ENCODE data around the gene TOLLIP.

TOLLIP gene

GRCh38 chr11:1229471-1230120 lies 79.8 kb downstream of the TOLLIP start:
- DNase-seq: no peak

GRCh38 chr11:1228921-1229451 lies 80.4 kb downstream of the TOLLIP start:
- no peak for DNase-seq

DNA sequence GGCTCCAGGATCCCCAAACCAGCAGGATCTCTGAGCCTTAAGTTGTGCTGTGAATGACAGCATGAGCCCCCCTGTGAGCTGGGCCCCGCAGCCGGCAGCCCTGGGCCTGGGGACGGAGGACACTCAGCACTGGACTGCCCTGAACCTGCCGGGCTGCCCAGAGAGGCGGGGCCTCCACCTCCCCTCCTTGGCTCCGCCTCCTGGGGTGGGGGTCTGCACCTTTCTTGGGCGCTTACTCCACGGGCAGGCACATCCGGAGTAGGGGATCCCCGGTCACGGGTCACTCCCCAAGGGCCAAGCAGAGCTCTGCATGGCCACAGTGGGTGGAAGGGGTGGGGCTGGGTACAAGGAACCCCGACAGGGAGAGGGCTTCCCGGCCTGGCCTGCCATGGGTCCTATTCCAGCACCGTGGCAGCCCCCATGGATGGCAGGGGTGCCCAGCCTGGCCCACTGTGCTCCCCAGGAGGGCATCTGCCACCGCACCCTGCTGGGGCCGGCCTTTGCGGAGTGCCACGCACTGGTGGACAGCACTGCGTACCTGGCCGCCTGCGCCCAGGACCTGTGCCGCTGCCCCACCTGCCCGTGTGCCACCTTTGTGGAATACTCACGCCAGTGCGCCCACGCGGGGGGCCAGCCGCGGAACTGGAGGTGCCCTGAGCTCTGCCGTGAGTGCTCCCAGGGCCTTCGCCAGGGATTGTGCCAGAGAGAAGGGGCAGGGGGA lies 81.2 kb downstream of the TOLLIP start:
- no peak for DNase-seq

GRCh38 chr11:1227551-1228100 lies 81.8 kb downstream of the TOLLIP start:
- DNase-seq: no peak

DNA sequence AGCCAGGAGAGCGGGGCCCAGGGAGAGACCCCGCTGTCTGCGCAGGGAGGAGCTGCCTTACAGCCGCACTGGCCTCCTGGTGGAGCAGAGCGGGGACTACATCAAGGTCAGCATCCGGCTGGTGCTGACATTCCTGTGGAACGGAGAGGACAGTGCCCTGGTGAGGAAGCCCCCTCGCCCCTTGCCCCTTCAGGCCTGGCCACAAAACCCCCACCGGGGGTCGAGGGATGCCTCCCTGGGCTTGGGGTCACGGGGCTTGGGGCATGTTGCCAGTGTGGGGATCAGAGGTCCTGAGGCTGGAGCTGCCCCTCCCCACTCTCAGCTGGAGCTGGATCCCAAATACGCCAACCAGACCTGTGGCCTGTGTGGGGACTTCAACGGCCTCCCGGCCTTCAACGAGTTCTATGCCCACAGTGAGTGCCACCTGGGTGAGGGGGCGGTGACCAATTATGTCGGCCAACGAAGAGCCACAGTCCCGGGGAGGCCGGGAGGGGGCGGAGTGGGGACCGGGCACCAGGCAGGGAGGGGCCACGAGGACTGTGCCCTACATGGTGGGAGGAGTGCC lies 82.4 kb downstream of the TOLLIP start:
- no peak for DNase-seq

DNA sequence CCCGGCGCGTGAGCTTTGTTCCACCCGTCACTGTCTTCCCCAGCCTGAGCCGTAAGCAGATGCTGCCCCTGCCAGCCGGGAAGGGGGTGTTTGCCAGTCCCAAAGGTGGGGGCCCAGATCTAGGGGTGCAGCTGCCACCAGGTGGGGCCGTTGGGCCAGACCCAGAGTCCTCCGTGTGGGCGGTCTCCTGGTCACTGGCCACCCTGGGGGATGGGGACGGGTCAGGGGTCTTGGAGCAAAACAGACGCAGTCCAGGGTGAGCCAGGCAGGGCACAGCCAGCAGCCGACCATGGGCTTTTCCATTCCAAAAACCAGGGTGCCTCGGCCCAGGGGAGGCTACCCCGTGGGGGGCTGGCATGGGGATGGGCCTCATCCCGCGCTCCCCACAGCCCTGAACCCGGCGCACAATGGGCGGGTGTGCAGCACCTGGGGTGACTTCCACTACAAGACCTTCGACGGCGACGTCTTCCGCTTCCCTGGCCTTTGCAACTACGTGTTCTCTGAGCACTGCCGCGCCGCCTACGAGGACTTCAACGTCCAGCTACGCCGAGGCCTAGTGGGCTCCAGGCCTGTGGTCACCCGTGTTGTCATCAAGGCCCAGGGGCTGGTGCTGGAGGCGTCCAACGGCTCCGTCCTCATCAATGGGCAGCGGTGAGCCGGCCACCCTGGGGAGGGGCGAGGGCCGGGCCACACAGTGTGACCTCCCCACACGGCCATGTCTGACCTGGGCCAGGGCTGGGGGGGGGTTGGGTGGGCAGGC lies 83.0 kb downstream of the TOLLIP start:
- no peak for DNase-seq

DNA sequence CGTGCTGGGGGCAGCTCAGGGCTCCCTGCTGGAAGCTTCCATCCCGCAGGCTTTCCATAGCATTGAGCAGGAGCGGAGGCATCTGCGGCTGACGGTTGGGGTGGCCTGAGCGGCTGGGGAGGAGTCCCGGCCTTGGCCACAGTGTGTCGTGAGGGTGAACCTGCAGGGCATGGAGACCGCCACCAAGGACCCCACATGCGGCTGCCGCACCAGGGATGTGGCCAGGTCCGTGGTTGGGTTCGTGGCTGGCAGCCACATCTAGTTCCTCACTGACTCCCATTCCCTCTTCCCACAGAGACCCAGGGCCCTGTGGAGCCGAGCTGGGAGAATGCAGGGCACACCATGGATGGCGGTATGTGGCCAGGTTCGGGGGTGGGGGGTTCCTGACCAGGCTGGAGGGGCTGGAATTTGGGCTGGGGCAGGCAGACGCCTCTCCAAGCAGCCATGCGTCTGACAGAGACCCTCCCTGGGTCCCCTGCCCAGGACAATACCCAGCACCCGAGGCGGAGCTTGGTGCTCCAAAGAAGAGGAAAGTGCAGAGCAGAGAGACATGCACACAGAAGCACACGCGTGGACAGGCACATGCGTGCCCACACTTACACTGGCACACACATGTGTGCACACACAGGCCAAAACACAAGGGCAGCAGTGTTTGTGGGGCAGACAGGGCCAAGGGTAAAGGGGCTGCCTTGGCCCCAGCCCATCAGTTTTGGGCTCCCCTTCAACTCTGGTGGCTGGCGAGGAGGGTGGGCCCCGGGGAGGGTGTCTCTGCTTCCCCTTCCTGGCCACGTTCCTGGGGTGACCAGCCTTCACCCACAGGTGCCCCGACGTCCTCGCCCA lies 83.8 kb downstream of the TOLLIP start:
- no peak for DNase-seq

- no peak for DNase-seq
These were observed 84.7 kb downstream of the TOLLIP start for GRCh38 chr11:1224491-1225385.
